HG02852 (cell line): ENCODE data around the gene WNT2.
"Not testable (repeated sequence)": the region's sequence is repeated elsewhere in the genome, so short reads cannot be mapped to it uniquely, and the experiment has no call there.

Experiments used
- ATAC-seq: cut with Tn5 transposase; IDR thresholded peaks from one replicate; pipeline ENCODE4 v1.9.1; 2021; ENCODE audit warnings: mild to moderate bottlenecking, moderate library complexity; ENCODE audit not compliant: unreplicated experiment

Gene WNT2

DNA sequence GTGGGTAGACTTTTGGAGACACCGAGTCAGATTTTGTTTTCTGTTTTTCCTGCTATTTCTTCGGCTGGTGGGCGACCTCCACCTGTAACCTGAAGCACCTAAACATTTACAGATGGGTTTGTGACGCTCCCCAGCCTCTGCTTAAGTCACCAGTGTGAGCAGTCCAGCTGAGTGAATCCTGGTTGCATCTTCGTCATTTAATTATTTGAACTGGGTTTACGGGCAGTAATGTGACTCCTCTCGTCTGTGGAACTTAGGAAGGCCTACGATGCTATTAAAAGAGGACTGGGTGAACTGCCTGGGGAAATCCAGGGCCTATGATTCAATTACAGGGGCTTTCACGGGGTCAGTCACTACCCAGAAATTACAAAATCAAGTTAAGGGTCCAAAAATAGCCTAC, 52.5 kb downstream of the WNT2 start:
- ATAC-seq, result no peak

DNA sequence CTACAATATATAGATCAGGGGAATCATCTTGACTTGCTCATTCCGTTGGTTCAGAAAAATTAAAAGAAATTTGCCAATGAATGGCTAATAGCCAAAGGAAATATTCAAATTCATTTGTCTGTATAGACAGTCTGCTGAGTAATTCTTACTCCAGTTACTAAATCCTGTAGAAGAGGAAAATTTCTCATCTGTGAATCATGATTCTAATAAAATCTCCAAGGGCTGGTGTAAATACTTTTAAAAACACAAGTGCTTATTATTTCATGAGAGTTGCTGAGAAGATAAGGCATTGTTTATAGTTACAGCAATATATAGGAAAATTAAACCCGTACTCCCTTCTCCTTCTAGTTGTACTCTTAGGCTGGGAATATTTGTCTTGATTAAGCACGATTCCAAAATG, 53.0 kb downstream of the WNT2 start:
- ATAC-seq, result no peak

DNA sequence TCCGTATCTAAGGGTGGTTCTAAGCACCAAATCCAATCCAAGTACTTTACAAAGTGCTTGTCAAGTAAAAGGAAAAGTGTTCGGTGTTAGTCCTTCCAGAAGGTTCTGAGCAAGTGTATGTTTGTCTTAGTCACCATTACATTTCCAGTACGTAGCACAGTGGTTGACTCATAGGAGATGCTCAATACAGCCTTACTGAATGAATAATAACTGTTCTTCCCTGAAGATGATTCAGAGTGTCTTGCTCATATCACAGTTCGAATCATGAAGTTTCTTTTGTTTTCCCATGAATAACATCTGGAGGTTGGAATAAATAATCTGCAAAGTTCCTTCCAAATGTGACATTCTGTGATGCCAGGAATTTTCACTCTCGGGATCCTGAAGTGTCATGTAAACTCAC, 53.4 kb downstream of the WNT2 start:
- ATAC-seq, result peak; percentile 50

DNA sequence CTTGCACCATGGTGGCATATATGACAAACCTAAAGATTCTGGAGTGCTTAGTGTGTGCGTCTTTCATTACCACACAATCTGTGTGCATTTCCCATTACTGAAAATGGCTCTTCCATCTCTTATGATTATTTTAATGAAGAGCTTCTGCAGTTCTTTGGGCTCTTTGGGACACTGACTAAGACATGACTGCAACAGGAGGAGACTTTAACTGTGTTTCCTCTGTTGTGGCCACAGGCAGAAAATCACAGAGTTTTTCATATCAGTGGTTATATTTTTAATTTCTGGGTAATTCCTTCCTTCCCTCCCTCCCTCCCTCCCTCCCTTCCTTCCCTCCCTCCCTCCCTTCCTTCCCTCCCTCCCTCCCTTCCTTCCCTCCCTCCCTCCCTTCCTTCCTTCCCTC, 58.1 kb downstream of the WNT2 start:
- ATAC-seq, result no peak

DNA sequence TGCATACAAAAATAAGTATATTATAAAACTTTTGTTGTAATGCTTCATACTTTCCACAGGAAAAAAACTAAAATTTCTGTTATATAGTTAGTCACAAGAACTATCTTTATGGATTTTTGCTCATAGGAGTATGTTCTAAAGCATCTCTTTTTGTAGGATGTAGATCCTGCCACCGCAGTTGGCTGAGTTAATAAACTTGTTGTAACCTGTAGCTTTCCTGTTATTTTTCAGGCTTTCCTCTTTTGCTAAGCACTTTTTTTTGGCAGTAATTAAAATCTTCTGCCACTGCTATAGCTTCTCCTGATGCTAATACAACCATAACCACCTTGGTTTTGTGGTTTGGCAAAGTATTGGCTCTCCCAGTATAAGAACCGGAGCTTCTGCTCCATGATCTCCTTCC, 60.3 kb downstream of the WNT2 start:
- no peak for ATAC-seq

DNA sequence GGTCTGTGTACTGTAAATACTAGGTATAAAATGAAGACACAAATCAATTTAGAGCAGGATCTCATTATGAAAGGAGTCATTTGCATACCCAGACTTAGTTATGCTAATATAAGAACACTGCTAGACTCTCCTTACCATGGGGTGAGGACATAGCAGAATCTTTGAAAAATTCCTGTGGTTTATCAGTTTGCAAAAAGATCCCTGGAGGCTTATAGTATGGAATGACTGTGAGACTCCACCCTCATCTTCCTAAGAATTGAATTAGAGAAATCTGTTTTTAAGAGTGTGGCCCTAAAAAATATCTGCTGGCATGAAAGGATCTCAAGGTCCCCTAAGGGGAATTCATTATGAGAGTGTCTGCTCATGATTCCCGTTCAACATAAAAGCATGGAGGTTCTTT, 63.2 kb downstream of the WNT2 start:
- no peak for ATAC-seq

DNA sequence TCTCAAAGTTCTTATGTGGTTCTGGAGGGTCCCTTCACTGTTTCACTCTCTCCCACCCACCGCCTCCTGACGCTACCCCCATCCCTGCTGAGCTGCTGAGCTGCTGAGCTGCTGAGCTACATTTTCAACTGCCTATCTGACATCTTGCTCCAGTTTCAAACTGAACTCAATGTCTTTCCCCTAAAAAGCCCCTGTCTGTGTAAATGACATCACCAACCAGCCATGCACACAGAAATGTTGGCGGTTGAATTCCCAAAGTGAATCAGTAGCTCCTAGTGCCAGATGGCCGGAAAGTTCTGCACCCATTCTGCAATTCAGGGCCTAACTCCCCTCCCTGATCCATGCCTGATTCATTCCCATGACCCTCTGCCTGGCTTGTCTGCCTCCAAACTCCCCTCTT, 71.2 kb downstream of the WNT2 start:
- ATAC-seq, result peak; percentile 71

DNA sequence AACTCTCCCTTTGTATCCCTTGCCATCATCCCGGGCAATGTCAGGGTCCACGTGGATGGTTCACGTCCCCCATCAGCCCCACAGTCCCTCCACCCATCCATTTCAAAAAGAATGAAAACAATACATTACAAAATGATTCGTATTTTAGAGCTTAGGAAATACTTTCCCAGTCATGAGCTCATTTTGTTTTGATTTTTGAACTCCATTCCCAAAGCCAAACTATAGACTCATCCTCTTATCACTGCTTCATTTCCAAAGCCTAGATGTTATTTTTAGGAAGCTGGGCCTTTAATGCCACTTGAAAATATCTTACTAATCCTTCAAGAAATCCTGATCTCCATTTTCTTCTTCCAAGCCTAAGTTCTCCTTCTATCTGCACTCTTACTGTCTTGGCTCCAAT, 72.1 kb downstream of the WNT2 start:
- ATAC-seq, result no peak

DNA sequence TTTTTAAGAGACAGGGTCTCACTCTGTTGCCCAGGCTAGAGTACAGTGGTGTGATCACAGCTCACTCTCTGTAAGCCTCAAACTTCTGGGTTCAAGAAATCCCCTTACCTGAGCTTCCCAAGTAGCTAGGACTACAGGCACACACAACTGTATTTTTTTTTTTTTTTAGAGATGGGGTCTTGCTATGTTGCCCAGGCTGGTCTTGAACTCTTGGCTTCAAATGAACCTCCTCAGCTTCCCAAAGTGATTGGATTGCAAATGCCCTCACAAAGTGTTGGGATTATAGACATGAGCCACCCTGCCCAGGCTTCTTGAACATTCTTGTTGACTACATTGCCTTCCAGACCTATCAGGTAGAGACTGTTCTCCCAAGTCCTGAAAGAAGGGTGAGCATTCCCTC, 72.6 kb downstream of the WNT2 start:
- ATAC-seq, result no peak

DNA sequence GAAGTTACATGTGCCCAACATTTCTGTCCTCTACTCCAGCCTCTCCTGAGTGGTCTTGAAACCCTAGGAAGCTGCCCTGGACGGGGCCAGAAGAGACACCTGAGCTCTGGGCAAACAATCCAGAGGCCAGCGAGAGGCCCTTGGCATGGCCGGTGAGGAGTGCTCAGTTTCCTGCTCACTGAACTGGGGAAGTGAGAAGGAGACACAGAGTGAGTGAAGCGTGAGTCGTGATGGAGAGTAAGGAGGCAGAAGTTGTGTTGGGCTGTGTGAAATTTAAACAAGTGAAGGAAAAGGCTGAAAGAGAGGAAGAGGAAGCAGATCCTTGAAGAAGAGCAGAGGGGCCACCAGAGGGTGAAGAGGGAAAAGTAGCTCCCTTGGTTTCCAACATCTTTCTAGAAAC, 73.2 kb downstream of the WNT2 start:
- no peak for ATAC-seq

DNA sequence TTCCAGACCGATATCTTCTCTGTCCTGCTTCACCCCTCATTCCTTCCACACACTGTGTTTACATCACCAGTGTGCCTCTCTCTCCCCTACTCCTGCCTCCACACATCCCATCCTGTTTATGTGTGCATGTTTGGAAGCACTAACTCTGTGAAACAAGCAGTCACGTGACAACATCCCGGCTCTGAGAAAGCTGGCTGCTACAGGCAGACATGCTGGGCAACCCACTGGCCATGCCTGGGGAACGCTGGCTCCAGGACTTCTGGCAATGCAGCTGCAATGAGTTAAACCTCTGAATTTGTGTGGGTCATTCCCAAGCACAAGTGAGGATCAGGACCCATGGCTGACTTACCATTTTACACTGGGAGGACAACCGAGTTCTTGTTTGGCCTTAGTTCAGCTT, 74.0 kb downstream of the WNT2 start:
- no peak for ATAC-seq

DNA sequence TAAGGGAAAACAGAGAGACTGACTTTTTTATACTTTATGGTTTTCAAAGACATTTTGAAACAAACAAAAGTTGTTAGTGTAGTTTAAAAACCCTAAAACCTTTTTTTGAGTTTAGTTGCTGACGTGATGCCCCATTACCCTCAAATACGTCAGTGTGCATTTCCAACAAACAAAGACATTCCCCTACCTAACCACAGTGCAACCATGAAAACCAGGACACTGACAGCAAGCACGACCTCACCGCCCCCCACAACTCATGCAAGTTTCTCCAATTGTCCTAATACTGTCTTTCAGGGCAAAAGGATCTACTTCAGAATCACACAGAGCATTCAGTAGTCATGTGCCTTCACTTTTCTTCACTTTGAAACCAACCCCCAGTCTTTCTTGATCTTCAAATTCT, 75.0 kb downstream of the WNT2 start:
- ATAC-seq, result no peak

DNA sequence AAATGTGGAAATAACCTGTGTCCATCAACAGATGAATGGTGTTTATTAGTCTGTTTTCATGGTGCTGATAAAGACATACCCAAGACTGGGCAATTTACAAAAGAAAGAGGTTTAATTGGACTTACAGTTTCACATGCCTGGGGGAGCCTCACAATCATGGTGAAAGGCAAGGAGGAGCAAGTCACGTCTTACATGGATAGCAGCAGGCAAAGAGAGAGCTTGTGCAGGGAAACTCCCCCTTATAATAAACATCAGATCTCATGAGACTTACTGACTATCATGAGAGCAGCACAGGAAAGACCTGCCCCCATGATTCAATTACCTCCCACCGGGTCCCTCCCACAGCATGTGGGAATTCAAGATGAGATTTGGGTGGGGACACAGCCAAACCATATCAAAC, 77.2 kb downstream of the WNT2 start:
- ATAC-seq, result not testable (repeated sequence)

DNA sequence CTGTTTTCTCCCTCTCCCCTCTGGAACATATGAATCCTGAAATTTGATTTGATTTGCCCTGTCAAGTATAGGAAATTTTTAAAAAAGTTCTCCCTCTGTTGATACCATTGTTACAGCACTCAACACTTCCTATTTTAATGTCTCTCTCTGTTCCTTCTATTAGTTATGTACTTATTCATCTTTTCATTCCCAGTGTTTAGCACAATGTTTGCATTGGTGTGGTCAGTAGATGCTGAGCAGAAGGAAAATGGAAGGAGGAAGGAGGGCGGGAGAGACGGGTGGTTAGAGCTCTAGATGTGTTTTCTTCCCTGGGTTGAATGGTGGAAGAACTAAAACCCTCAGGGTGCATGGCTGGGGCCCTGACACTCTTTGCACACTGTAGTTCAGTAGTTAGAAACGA, 79.5 kb downstream of the WNT2 start:
- no peak for ATAC-seq

DNA sequence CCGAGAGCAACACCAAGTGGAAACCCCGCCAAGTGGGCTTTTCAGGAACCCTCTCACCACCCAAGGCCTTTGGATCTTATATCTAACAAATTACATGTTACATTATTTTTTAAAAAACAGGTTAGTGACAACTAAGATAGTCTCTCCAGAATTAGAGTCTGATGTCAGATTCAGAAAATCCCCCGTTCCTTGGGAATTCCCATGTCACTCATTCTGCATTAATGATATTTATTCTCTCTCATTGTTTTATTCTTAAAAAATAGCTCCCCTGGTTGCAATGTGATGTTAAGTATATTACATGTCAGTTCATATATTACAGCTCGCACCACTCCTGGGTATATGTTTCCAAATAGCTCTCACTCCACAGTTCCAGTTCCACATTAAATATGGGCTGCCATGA, 81.8 kb downstream of the WNT2 start:
- ATAC-seq, result no peak

DNA sequence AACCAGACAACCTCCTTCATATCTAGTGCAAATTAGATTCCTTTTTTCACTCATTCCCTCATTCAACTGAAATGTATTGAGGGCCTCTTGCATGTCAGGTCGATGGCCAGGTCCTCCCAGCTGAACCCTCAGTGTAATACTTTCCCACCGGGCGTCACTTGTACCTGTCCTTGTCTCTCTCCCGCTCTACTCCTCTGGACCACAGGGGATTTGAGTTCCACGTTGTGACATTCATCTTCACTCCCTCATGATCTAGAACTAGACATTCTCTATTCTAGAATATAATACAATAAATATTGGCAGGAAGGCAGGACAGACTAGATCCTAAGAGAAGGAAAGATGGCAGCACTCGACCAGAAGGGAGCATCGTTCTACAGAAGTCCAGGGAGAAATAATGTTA, 83.9 kb downstream of the WNT2 start:
- ATAC-seq, result no peak

DNA sequence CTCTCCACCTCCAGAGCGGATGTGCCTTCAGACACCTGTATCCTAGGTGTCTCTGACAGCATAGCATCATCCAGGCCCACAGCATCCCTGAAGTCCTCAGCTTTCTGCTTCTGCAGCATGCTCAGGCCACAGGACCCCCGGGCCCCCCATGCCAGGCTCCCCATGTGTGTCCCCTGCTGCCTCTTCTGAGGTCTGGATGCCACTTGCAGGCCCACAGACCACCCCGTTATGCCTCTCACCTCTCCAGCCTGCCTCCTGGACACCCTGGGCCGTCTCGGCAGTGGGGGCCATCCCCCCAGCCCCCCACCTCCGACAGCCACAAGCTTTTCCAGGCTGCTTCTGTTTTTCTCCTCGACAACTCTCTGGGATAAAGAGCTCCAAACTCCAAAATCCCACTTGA, 84.4 kb downstream of the WNT2 start:
- ATAC-seq, result no peak

DNA sequence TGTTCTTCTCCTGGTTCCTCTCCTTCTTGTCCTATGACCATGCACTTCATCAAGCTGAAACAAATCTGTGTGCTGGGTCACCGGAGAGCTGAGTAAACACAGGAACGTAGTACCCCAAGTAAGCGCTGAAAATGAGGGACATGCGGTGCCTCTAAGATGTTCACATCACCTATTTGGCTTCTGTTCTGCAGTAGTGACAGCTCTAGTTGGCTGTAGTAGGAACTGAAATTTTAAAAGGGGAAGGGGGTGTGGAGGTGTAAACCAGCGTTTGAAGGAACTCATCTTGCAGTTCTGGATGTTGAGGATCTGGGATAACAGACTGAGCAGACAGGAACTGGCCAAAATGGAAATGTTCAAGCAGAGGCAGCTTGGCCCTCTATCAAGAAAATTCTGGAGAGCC, 85.2 kb downstream of the WNT2 start:
- ATAC-seq, result no peak

DNA sequence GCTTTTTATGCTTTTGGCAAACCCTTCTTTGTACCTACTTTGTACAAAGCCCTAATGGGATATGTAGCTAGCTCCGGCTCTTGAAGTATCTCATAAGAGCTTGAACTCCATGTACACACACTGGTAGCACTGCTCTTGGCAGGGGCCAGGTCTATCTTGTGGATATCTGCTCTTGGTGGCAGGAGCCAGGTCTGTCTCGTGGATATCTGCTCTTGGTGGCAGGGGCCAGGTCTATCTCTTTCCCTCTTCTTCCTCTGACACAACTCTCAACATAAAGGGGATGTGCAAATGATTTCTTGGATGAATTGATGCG, 91.9 kb downstream of the WNT2 start:
- no peak for ATAC-seq

DNA sequence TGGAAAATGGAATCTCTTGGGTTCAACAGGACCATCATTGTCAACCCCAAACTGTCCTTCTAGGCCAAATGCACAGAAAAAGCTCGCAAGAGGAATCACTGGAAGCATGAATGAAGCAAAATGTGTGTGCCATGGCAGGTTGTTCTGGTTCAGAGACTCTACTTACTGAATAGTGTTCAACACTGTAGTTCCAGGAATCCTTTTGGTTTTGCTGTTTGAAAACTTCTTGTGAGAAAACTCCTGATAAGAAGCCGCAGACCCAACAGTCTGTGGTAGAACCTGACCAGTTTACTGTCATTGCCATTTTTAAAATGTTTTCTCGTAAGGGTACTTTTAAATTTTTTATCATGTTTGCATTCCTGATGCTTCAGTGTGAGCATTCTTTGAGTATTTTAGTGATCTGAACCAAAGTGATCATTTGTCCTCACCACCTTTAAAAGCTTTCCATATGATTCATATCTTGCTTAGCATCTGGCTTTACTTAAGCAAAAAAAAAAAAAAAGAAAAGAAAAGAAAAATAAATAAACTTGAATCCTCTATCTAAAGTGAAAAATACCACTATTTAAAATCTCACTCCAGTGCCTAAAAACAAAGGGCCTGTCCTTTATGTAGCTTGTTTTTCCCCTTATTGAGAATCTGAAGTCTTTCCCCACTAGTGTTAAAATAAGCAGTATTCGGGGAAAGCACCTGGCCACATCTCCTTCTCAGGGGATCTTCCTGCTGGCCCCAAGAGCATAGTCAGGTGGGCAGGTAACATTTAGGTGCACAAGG, 92.4 kb downstream of the WNT2 start:
- peak; percentile 77 for ATAC-seq

DNA sequence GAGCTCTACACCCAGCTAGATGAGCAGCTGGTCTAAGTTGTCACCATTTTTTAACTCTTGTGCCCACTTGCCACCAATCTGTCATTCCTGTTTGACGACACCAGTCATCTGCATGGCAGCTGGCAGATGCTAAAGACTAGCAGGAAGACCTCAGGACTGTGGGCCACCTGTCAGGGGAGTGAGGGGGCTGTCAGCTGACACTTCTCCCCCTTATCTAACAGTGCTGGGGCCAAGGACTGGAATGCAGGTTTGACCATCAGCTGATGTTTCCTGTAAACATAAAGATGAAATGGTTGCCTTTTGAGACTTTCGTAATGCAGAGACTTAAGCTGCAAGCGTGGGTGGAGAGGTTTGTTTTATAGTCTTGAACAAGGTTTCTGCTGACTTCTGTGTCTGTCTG, 93.5 kb downstream of the WNT2 start:
- no peak for ATAC-seq

DNA sequence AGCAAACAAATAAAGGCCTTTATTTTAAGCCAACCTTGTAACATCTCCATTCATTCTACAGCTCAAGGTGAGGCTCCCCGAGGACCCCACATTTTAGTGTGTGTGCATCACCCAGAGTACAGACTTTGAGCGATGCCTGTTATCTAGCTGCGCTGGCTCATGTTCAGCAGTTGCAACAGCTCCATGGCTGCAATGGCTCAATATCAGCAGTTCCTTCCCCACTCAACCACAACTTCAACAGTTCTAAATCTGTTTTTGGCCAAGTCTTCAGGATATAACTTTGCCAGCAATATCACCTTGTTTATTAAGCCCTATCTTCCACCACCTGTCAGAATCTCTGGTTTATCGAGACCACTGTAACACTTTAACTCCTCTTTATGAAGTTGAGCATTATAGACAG, 95.8 kb downstream of the WNT2 start:
- no peak for ATAC-seq

DNA sequence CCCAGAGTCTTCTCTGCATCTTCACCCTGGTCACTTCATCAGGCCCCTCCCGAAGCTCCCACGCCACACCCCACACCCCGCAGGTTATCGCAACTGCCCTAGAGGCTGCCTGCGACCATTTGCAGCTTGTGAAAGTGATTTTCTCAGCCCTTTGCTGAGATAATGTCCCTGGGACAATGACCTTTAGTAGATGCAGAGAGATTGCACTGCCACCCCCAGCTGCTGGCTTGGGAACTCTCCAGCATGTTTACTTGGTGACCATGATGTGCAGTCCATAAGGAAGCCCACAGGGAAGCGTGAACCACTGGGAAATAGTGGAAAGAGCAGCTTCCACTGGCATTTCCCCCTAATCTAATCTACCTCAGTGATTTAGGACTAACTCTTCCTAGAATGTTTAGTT, 97.3 kb downstream of the WNT2 start:
- no peak for ATAC-seq
